ENCODE results near the gene PCDHB1.
A peak's percentile ranks its signal among the peaks of the same experiment; 100 is the strongest.

The PCDHB1 gene

DNA sequence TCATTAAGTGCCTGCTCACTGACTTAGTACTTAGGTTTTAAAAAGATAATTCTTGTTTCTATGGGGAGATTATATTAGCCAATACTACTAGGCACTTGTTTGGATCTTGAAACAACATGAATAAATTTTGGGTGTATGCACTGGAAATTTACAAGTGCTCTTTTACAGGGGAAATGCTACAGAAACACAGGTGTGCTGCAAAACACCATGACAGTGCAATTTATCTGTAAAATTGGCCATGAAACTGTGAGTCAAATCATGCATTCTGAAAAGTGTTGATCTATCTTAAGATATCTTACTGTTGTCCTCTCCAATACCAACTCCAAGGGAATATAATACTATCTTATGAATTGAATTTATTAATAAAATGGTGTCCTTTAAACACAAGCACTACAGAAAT is 12.1 kb upstream of the PCDHB1 start:
- TF ChIP-seq, protein P1, sequence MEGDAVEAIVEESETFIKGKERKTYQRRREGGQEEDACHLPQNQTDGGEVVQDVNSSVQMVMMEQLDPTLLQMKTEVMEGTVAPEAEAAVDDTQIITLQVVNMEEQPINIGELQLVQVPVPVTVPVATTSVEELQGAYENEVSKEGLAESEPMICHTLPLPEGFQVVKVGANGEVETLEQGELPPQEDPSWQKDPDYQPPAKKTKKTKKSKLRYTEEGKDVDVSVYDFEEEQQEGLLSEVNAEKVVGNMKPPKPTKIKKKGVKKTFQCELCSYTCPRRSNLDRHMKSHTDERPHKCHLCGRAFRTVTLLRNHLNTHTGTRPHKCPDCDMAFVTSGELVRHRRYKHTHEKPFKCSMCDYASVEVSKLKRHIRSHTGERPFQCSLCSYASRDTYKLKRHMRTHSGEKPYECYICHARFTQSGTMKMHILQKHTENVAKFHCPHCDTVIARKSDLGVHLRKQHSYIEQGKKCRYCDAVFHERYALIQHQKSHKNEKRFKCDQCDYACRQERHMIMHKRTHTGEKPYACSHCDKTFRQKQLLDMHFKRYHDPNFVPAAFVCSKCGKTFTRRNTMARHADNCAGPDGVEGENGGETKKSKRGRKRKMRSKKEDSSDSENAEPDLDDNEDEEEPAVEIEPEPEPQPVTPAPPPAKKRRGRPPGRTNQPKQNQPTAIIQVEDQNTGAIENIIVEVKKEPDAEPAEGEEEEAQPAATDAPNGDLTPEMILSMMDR (IDR thresholded peaks at IDR 0.05; ENCODE audit: extremely low read depth, insufficient read depth, missing control alignments): no peak
- in situ Hi-C loops (cut with MboI; ENCODE audit: low pct_unique_long_range_greater_than_20kb, low sequenced_read_pairs, unreplicated experiment): no loop called here
- DNase-seq (ENCODE audit: low spot score): no peak

DNA sequence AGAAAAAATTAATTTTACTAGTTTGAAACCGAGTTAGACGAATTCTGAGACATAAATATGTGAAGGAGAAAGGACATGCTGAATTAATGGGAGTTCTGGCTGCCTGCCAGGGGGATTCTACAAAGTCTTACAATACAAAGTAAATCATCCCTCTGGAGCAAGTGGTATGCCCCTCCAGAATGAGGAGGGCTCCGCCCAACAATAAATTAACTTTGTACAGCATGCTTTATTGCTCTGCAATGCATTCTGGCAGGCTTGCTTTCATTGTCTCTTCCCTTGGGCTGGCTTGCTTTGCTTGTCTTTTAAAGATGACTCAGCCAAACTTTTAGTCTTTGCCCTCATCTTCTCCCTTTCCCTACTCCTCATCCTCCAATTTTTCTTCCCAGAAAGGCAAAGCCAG is 11.7 kb upstream of the PCDHB1 start:
- in situ Hi-C loops (cut with MboI; ENCODE audit: low pct_unique_long_range_greater_than_20kb, low sequenced_read_pairs, unreplicated experiment): no loop called here
- no peak for DNase-seq (ENCODE audit: low spot score)
- TF ChIP-seq, protein P1 (IDR thresholded peaks at IDR 0.05; ENCODE audit: extremely low read depth, insufficient read depth, missing control alignments): no peak

DNA sequence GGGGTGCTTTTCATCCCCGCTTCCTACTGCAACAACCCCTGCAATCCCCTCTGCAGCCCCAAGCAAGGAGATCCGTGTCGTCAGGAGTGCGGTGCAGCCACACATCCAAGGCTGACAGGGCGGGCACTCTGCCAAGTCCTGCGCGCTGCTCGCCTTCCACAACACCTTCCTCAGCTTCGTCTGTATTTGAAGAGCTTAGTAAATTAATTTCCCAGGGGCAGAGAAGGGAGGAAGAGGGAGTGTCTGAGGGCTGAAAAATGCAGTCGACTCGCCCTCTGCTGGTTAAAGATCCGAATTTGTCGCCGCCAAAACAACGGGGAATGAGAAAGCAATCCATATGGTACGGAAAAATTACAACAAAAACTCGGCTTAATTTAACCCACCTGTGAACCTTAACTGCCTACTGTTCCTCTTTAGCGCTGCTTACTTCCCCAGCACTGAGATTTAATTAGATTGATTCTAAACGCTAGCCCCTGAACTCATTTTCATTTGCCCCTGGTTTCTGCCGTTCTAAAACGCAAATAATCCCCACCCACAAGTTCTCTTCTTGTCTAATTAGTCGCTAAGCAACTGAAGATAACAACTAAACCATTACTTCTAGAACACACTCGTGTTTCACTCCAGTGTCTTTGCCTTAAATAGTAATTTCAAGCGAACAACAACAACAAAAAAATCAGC is 10.9 kb upstream of the PCDHB1 start:
- TF ChIP-seq, protein P1 (IDR thresholded peaks at IDR 0.05; ENCODE audit: extremely low read depth, insufficient read depth, missing control alignments): no peak
- in situ Hi-C loops (cut with MboI; ENCODE audit: low pct_unique_long_range_greater_than_20kb, low sequenced_read_pairs, unreplicated experiment): no loop called here
- DNase-seq (ENCODE audit: low spot score): no peak

DNA sequence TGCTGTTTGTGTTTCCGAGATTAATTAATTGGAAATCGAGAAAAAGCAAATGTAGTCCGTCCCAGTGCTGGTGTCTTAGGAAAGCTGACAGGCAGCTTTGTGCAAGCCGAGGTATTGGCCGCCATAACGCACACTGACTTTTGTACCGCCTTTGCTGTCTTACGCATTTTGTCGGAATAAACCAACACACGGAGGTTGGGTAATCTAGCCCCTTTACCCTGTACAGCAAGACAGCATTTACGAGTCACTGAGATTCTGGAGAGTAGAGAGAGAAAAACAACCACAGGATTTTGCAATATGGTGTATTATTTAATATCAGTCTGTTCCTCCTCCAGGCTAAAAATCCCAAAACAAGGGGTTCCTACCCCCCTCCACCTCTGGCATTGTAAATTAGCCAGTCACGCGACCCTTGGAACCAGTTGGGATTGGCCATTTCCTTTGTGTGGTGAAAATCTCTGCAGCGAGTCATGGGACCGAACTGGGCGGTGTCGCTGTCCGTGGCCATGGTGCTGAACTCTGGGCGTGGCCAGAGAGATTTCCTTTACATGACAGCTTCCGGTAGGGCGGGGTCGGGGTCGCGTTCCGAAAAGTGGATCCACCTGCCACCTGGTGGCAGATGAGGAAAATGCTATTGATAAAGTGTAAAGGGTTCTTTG is 10.3 kb upstream of the PCDHB1 start:
- DNase-seq (ENCODE audit: low spot score): peak; percentile 61
- TF ChIP-seq, protein P1 (IDR thresholded peaks at IDR 0.05; ENCODE audit: extremely low read depth, insufficient read depth, missing control alignments): peak; percentile 36
- in situ Hi-C loops (cut with MboI; ENCODE audit: low pct_unique_long_range_greater_than_20kb, low sequenced_read_pairs, unreplicated experiment): no loop called here

DNA sequence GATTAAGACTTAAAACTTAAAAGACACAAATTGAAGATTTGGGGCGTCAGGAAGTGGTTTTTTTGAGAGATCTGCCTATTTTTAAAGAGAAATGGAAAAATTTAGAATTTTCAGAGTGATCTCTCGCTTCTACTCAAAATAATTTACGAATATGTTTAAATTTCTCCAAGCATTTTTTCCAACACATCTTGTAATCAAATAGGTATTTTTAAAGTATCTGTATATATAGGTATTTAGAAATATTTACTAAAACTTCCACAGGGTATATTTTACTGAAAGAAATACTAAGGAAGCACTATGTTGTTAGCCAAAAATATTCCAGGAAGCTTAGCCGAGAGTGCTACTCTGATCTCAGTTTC is 9.8 kb upstream of the PCDHB1 start:
- no peak for DNase-seq (ENCODE audit: low spot score)
- TF ChIP-seq, protein P1 (IDR thresholded peaks at IDR 0.05; ENCODE audit: extremely low read depth, insufficient read depth, missing control alignments): no peak
- in situ Hi-C loops (cut with MboI; ENCODE audit: low pct_unique_long_range_greater_than_20kb, low sequenced_read_pairs, unreplicated experiment): no loop called here

DNA sequence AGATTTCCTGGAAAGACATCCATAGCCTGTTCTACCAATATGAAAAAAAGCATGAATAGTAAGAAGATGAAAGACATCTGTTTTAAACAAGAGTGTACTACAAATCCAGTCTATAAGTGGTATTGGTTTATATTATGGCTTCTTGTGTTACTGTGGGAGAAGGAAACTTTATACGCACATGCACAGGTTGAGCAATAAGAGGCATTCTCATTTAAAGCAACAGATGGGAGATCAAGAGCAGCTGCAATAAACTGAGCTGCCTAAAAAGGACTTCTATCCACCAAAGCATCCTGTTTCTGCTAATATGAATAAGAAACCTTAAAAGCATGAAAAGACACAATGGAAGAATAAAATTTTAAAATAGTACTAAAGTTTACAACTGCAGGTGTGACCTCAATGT is 8.6 kb upstream of the PCDHB1 start:
- in situ Hi-C loops (cut with MboI; ENCODE audit: low pct_unique_long_range_greater_than_20kb, low sequenced_read_pairs, unreplicated experiment): no loop called here
- DNase-seq (ENCODE audit: low spot score): no peak
- TF ChIP-seq, protein P1 (IDR thresholded peaks at IDR 0.05; ENCODE audit: extremely low read depth, insufficient read depth, missing control alignments): no peak

Measured in GM13977 (cell line).